Ascending aorta (tissue), 2 donors: ENCODE data around the gene SH3RF3. TPM values are rescaled to one million over a fixed set of nuclear protein-coding genes. Genes with fewer than 3 reads are reported as not detected.

Experiments
- DNase-seq, 2 donors: peaks; one replicate each; pipeline ENCODE4 v3.0.0-alpha.2; 2019; ENCODE audit warnings: low spot score in 2 of 2
- H3K27ac ChIP-seq, 2 donors: fragments of 200-600 bp; sonication (generic); one replicate each; pipeline ENCODE4 v1.5.1; 2016 to 2017; ENCODE audit warnings: mild to moderate bottlenecking in 1 of 2
- H3K27me3 ChIP-seq: fragments of 200-600 bp; sonication (generic); one replicate; pipeline ENCODE4 v1.5.1; 2017
- H3K36me3 ChIP-seq, 2 donors: fragments of 200-600 bp; sonication (generic); one replicate each; pipeline ENCODE4 v1.5.1; 2016
- H3K4me1 ChIP-seq, 2 donors: fragments of 200-600 bp; sonication (generic); one replicate each; pipeline ENCODE4 v1.5.1; 2016 to 2017; ENCODE audit warnings: mild to moderate bottlenecking in 1 of 2
- H3K4me3 ChIP-seq, 2 donors: fragments of 200-600 bp; sonication (generic); one replicate each; pipeline ENCODE4 v1.5.1; 2016 to 2017; ENCODE audit warnings: mild to moderate bottlenecking in 1 of 2
- H3K9me3 ChIP-seq, 2 donors: fragments of 200-600 bp; sonication (generic); one replicate each; pipeline ENCODE4 v1.5.1; 2016
- CTCF ChIP-seq, 3 experiments: fragments of 200-600 bp in 2 of 3; fragments of 450-650 bp in 1 of 3; sonication (generic) in 2 of 3; IDR thresholded peaks; one replicate each; pipeline ENCODE4 v1.5.1; 2016 to 2019; ENCODE audit warnings: antibody characterized with exemption in 3 of 3, mild to moderate bottlenecking in 1 of 3, moderate library complexity in 1 of 3
- intact Hi-C: fragments of 100-400 bp; cut with DNase I; formaldehyde crosslinking; loops from one replicate; pipeline ENCODE4 v1.15.1; 2023
- total RNA-seq: library from RNA; depleted of rRNA; stranded (reverse); fragments of >200 nt; gene quantifications from one replicate; pipeline ENCODE4 v1.1.0, GENCODE V29; 2016

Gene SH3RF3
- total RNA-seq, 1 donor from 2014 or later: 53.5 TPM

- Histone ChIP-seq H3K4me3 (no peak overlapping the region), H3K9me3 (no peaks in the 10 kb centered on the region), H3K27ac (peak overlapping the region; percentile 28 to 62), H3K4me1 (peaks cover 12 to 54% of the 10 kb centered on the region in 2 donors), H3K36me3 (peaks cover 0 to 14% of the 10 kb centered on the region in 2 donors), H3K27me3 (no peaks in the 10 kb centered on the region)
- TF ChIP-seq CTCF (IDR thresholded peaks at IDR 0.05): peak in 2 of 3 experiments; percentile 6 to 11
- intact Hi-C loops: no loop called here
- peak in 1 of 2 donors; percentile 77 for DNase-seq
These were observed 321.7 kb downstream of the SH3RF3 start for GRCh38 chr2:109450574-109451273.

- DNase-seq: peak in 1 of 2 donors; percentile 46
- intact Hi-C loops: no loop called here
- Histone ChIP-seq H3K4me1 (peaks cover 10 to 57% of the 10 kb centered on the region in 2 donors), H3K9me3 (no peaks in the 10 kb centered on the region), H3K27me3 (no peaks in the 10 kb centered on the region), H3K27ac (no peak overlapping the region), H3K36me3 (peaks cover 0 to 15% of the 10 kb centered on the region in 2 donors), H3K4me3 (no peak overlapping the region)
- no peak for TF ChIP-seq CTCF (IDR thresholded peaks at IDR 0.05)
These were observed 322.7 kb downstream of the SH3RF3 start for GRCh38 chr2:109451671-109452070.

- TF ChIP-seq CTCF (IDR thresholded peaks at IDR 0.05): no peak
- intact Hi-C loops: no loop called here
- peak overlapping the region in 1 of 2 donors; percentile 7 for H3K27ac ChIP-seq
- peaks cover 16 to 64% of the 10 kb centered on the region in 2 donors for H3K4me1 ChIP-seq
- no peaks in the 10 kb centered on the region for H3K9me3 ChIP-seq
- H3K27me3 ChIP-seq: no peaks in the 10 kb centered on the region
- no peak overlapping the region for H3K4me3 ChIP-seq
- peak in 1 of 2 donors; percentile 54 for DNase-seq
- H3K36me3 ChIP-seq: peaks cover 0 to 15% of the 10 kb centered on the region in 2 donors
These were observed 323.6 kb downstream of the SH3RF3 start for GRCh38 chr2:109452318-109453305.

- peak in 1 of 2 donors; percentile 51 for DNase-seq
- Histone ChIP-seq H3K36me3 (peaks cover 0 to 15% of the 10 kb centered on the region in 2 donors), H3K27me3 (no peaks in the 10 kb centered on the region), H3K9me3 (no peaks in the 10 kb centered on the region), H3K27ac (no peak overlapping the region), H3K4me1 (peaks cover 16 to 61% of the 10 kb centered on the region in 2 donors), H3K4me3 (no peak overlapping the region)
- TF ChIP-seq CTCF (IDR thresholded peaks at IDR 0.05): no peak
- intact Hi-C loops: no loop called here
These were observed 324.5 kb downstream of the SH3RF3 start for GRCh38 chr2:109453371-109453995.

GRCh38 chr2:109454304-109454703 lies 325.3 kb downstream of the SH3RF3 start:
- Histone ChIP-seq H3K27me3 (no peaks in the 10 kb centered on the region), H3K9me3 (no peaks in the 10 kb centered on the region), H3K4me3 (no peak overlapping the region), H3K27ac (no peak overlapping the region), H3K36me3 (peaks cover 0 to 15% of the 10 kb centered on the region in 2 donors), H3K4me1 (peaks cover 14 to 57% of the 10 kb centered on the region in 2 donors)
- TF ChIP-seq CTCF (IDR thresholded peaks at IDR 0.05): no peak
- intact Hi-C loops: no loop called here
- peak in 1 of 2 donors; percentile 48 for DNase-seq
